ENCODE data around the gene YTHDC2. TPM values are rescaled to one million over a fixed set of nuclear protein-coding genes. Genes with fewer than 3 reads are reported as not detected.

Gene YTHDC2
- total and polyA plus RNA-seq, 3 donors from 2014 or later: 29.1 to 44.3 (median 34.3) TPM

DNA sequence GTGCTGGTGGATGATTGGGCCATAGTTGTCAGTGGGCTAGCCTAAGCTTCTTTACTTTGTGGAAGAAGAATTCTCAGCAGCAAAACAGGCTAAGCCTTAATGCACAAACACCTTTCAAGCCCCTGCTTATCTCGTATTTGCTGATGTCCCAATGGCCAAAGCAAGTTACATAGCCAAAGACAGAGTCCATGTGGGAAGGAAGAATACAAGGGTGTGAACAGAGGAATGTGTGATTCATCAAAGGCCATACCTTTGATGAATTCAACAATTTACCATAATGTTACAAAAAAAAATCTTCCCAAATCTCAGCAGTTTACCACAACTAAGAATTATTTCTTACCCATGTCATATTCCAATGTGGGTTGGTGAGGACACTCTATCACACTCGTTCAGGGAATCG lies 1.2 kb upstream of the YTHDC2 start:
- no peak for DNase-seq
- Histone ChIP-seq H3K27me3 (no peaks in the 10 kb centered on the region), H3K27ac (no peak overlapping the region), H3K9me3 (no peaks in the 10 kb centered on the region), H3K4me1 (peaks cover 3% of the 10 kb centered on the region), H3K36me3 (ENCODE audit: low read depth, missing control alignments) (no peaks in the 10 kb centered on the region), H3K4me3 (no peak overlapping the region)
- TF ChIP-seq POLR2A (IDR thresholded peaks at IDR 0.05): no peak
- intact Hi-C loops (cut with DNase I; ENCODE audit: low total_unique reads): no loop called here
- 83 to 90% methylated on average over 3 of the region's 3 CpGs for WGBS, 2 donors

DNA sequence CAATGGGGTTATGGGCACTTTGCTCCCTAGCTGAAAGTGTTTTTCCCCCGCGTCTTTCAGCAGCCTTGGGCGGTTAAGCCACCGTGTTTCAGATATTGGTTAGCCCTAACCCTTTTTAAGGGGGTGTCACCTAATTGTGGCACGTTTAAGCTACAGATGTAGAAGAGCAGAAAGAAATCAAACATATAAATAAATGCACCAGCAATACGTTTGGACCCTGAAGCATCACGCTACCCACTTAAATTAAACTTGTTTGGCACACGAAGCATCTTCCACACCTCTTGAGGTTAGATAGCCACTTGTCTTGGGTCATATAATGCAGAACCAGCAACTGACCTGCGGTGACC lies 768 bp downstream of the YTHDC2 start:
- TF ChIP-seq POLR2A (IDR thresholded peaks at IDR 0.05): no peak
- TF ChIP-seq, protein P1, sequence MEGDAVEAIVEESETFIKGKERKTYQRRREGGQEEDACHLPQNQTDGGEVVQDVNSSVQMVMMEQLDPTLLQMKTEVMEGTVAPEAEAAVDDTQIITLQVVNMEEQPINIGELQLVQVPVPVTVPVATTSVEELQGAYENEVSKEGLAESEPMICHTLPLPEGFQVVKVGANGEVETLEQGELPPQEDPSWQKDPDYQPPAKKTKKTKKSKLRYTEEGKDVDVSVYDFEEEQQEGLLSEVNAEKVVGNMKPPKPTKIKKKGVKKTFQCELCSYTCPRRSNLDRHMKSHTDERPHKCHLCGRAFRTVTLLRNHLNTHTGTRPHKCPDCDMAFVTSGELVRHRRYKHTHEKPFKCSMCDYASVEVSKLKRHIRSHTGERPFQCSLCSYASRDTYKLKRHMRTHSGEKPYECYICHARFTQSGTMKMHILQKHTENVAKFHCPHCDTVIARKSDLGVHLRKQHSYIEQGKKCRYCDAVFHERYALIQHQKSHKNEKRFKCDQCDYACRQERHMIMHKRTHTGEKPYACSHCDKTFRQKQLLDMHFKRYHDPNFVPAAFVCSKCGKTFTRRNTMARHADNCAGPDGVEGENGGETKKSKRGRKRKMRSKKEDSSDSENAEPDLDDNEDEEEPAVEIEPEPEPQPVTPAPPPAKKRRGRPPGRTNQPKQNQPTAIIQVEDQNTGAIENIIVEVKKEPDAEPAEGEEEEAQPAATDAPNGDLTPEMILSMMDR (IDR thresholded peaks at IDR 0.05): no peak
- 4 to 9% methylated on average over 8 to 9 of the region's 9 CpGs for WGBS, 2 donors
- DNase-seq: peak; percentile 23
- H3K4me1 ChIP-seq: peaks cover 3% of the 10 kb centered on the region
- no peaks in the 10 kb centered on the region for H3K9me3 ChIP-seq
- no peaks in the 10 kb centered on the region for H3K36me3 ChIP-seq (ENCODE audit: low read depth, missing control alignments)
- H3K4me3 ChIP-seq: peak overlapping the region; percentile 81 to 96
- H3K27ac ChIP-seq: peak overlapping the region; percentile 94 to 97
- no peaks in the 10 kb centered on the region for H3K27me3 ChIP-seq
- intact Hi-C loops (cut with DNase I; ENCODE audit: low total_unique reads): no loop called here

DNA sequence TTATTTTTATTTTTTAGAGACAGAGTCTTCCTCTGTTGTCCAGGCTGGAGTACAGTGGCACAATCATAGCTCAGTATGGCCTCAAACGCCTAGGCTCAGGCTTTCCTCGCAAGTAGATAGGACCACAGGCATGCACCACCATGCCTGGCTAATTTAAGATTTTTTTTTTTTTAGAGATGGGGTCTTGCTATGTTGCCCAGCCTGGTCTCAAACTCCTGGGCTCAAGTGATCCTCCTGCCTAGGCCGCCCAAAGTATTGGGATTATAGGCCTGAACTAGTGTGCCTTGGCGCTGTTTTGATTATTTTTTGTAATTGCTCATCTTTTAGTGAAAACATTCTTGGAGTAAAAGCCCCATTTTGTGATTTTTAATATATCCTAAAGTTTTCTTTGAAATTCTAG lies 5.4 kb downstream of the YTHDC2 start:
- 91 to 96% methylated on average over 4 of the region's 4 CpGs for WGBS, 2 donors
- no peaks in the 10 kb centered on the region for H3K9me3 ChIP-seq
- no peak overlapping the region for H3K4me3 ChIP-seq
- intact Hi-C loops (cut with DNase I; ENCODE audit: low total_unique reads): no loop called here
- no peaks in the 10 kb centered on the region for H3K27me3 ChIP-seq
- no peaks in the 10 kb centered on the region for H3K36me3 ChIP-seq (ENCODE audit: low read depth, missing control alignments)
- DNase-seq: no peak
- peaks cover 3% of the 10 kb centered on the region for H3K4me1 ChIP-seq
- TF ChIP-seq, protein P1 (IDR thresholded peaks at IDR 0.05): no peak
- TF ChIP-seq POLR2A (IDR thresholded peaks at IDR 0.05): no peak
- H3K27ac ChIP-seq: no peak overlapping the region

DNA sequence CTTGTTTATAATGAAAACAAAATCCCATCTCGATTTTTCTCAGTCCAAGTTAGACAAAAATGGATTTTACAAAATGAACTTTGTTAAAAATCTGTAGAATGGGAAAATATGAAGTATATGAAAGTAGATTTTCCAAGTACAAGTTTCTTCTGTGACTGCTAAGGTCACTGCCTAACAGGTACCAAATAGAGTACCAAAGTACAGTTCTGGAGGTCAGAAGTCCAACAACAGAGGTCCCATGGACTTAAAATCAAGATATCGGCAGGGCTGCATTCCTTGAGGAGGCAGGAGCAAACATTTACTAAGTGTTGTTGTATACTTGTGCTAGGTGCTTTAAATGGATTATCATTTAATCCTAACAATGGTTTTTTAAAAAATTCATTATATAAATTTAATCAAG lies 5.9 kb downstream of the YTHDC2 start:
- WGBS, 2 donors: 87 to 91% methylated on average over 2 of the region's 2 CpGs
- Histone ChIP-seq H3K36me3 (ENCODE audit: low read depth, missing control alignments) (no peaks in the 10 kb centered on the region), H3K4me1 (peaks cover 3% of the 10 kb centered on the region), H3K27me3 (no peaks in the 10 kb centered on the region), H3K9me3 (no peaks in the 10 kb centered on the region), H3K27ac (no peak overlapping the region), H3K4me3 (no peak overlapping the region)
- no peak for TF ChIP-seq POLR2A (IDR thresholded peaks at IDR 0.05)
- TF ChIP-seq, protein P1 (IDR thresholded peaks at IDR 0.05): no peak
- no peak for DNase-seq
- intact Hi-C loops (cut with DNase I; ENCODE audit: low total_unique reads): no loop called here

DNA sequence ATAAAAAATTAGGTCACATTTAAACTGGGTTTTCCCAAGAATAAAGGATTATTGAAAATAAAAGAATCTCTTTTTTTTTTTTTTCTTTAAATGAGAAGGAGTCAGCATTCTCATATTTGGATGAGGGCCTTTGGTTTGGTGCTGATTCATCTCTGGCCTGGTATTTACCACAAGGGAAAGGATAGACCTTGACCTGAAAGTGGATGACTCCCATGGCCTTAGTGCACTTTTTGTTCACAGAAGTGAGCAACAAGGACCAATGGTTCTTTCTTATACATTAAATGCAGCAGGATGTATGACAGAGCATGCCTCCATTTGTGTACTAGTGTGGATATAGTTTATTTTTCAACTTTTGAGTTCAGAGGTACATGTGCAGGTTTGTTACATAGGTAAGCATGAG lies 6.9 kb downstream of the YTHDC2 start:
- Histone ChIP-seq H3K4me3 (no peak overlapping the region), H3K9me3 (no peaks in the 10 kb centered on the region), H3K36me3 (ENCODE audit: low read depth, missing control alignments) (no peaks in the 10 kb centered on the region), H3K27ac (no peak overlapping the region), H3K4me1 (peaks cover 2% of the 10 kb centered on the region), H3K27me3 (no peaks in the 10 kb centered on the region)
- TF ChIP-seq, protein P1 (IDR thresholded peaks at IDR 0.05): no peak
- no peak for TF ChIP-seq POLR2A (IDR thresholded peaks at IDR 0.05)
- intact Hi-C loops (cut with DNase I; ENCODE audit: low total_unique reads): no loop called here
- no peak for DNase-seq
